NAMALWA (cell line): Measurements from ENCODE around the gene KHDRBS1.
"Not testable (repeated sequence)": the region's sequence is repeated elsewhere in the genome, so short reads cannot be mapped to it uniquely, and the experiment has no call there.

Experiments
- DNase-seq: peaks from one replicate; pipeline ENCODE4 v3.0.0-alpha.2; 2015; ENCODE audit warnings: low spot score

Gene KHDRBS1

GRCh38 chr1:32065613-32066488, 52.2 kb downstream of the KHDRBS1 start:
- DNase-seq: not testable (repeated sequence)

- peak; percentile 51 for DNase-seq
These were observed 52.8 kb downstream of the KHDRBS1 start for GRCh38 chr1:32066489-32066873.

GRCh38 chr1:32068957-32069588, 55.4 kb downstream of the KHDRBS1 start:
- DNase-seq: no peak

- DNase-seq: peak; percentile 62
These were observed 58.3 kb downstream of the KHDRBS1 start for GRCh38 chr1:32071758-32072621.

GRCh38 chr1:32072622-32073298, 59.1 kb downstream of the KHDRBS1 start, which contains the start of gene TMEM39B:
Gene TMEM39B (plus strand): TSS chr1:32072939. CDS start chr1:32073048, 109 bp downstream.
- DNase-seq: peak; percentile 96

- DNase-seq: peak; percentile 96
These were observed 59.9 kb downstream of the KHDRBS1 start for GRCh38 chr1:32073299-32074229.

GRCh38 chr1:32074841-32075240, 61.2 kb downstream of the KHDRBS1 start:
- DNase-seq: no peak

GRCh38 chr1:32077451-32077850, 63.8 kb downstream of the KHDRBS1 start:
- no peak for DNase-seq

GRCh38 chr1:32082022-32082421, 68.4 kb downstream of the KHDRBS1 start:
- no peak for DNase-seq

- DNase-seq: not testable (repeated sequence)
These were observed 72.7 kb downstream of the KHDRBS1 start for GRCh38 chr1:32086381-32086780.

- DNase-seq: no peak
These were observed 77.5 kb downstream of the KHDRBS1 start for GRCh38 chr1:32091176-32091575.

- DNase-seq: no peak
These were observed 77.9 kb downstream of the KHDRBS1 start for GRCh38 chr1:32091591-32091990.
